Measurements from ENCODE around the gene TRAPPC10.

The TRAPPC10 gene

DNA sequence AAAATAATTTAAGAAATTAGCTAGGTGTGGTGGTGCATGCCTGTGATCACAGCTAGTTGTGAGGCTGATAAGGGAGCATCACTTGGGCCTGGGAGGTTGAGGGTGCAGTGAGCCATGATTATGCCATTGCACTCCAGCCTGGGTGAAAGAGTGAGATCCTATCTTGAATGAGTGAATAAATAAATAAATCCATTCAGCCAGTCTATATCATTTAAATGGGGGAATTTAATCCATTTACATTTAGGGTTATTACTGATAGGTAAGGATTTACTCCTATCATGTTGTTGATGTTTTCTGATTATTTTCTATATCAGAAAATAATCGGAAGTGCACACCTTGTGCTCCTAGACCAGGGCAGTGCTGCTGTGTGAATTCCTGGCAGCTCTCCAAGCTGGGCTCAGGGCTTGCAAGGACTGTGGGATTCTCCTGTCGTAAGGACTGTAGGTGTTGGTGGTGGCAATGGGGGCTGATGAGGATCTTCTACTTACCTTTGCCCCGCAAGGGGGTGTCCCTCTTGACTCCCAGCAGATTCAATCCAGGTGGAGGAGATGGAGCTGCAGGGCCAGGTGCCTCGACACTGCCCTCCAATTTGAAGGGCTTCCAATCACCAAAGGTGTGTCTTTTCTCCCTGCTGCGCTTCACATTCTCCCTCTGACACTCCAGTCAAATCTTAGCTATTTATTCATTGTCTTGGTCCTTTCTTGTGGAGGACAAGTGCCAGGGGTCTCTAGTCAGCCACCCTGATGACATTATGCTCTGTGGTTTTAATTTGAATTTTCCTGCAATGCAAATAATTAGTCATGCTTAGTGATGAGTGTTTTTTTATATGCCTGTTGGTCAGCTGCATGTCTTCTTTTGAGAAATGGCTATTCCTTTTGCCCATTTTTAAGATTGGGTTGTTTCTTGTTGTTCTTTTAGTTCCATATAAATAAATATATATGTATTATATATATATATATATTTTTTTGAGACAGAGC, 14.1 kb upstream of the TRAPPC10 start:
- H3K4me1 ChIP-seq (ENCODE audit: control insufficient read depth in 1 of 2, insufficient read depth in 1 of 2, low read depth in 1 of 2, low read length in 1 of 2): no peaks in the 10 kb centered on the region
- no peaks in the 10 kb centered on the region for H3K36me3 ChIP-seq
- no peak for TF ChIP-seq CTCF (IDR thresholded peaks at IDR 0.05)
- no peak overlapping the region for H3K27ac ChIP-seq
- H3K9me3 ChIP-seq: no peaks in the 10 kb centered on the region
- H3K4me3 ChIP-seq (ENCODE audit: low read depth in 1 of 2, low read length in 1 of 2): no peak overlapping the region
- no peaks in the 10 kb centered on the region for H3K27me3 ChIP-seq

GRCh38 chr21:44000360-44000759, 11.7 kb upstream of the TRAPPC10 start:
- Histone ChIP-seq H3K4me3 (ENCODE audit: low read depth in 1 of 2, low read length in 1 of 2) (no peak overlapping the region), H3K4me1 (ENCODE audit: control insufficient read depth in 1 of 2, insufficient read depth in 1 of 2, low read depth in 1 of 2, low read length in 1 of 2) (no peaks in the 10 kb centered on the region), H3K9me3 (no peaks in the 10 kb centered on the region), H3K27ac (no peak overlapping the region), H3K27me3 (no peaks in the 10 kb centered on the region), H3K36me3 (no peaks in the 10 kb centered on the region)
- TF ChIP-seq CTCF (IDR thresholded peaks at IDR 0.05): no peak

- Histone ChIP-seq H3K27me3 (no peaks in the 10 kb centered on the region), H3K27ac (no peak overlapping the region), H3K36me3 (no peaks in the 10 kb centered on the region), H3K9me3 (no peaks in the 10 kb centered on the region), H3K4me3 (ENCODE audit: low read depth in 1 of 2, low read length in 1 of 2) (no peak overlapping the region), H3K4me1 (ENCODE audit: control insufficient read depth in 1 of 2, insufficient read depth in 1 of 2, low read depth in 1 of 2, low read length in 1 of 2) (no peaks in the 10 kb centered on the region)
- no peak for TF ChIP-seq CTCF (IDR thresholded peaks at IDR 0.05)
Observed at GRCh38 chr21:44002511-44002910, 9.6 kb upstream of the TRAPPC10 start.

DNA sequence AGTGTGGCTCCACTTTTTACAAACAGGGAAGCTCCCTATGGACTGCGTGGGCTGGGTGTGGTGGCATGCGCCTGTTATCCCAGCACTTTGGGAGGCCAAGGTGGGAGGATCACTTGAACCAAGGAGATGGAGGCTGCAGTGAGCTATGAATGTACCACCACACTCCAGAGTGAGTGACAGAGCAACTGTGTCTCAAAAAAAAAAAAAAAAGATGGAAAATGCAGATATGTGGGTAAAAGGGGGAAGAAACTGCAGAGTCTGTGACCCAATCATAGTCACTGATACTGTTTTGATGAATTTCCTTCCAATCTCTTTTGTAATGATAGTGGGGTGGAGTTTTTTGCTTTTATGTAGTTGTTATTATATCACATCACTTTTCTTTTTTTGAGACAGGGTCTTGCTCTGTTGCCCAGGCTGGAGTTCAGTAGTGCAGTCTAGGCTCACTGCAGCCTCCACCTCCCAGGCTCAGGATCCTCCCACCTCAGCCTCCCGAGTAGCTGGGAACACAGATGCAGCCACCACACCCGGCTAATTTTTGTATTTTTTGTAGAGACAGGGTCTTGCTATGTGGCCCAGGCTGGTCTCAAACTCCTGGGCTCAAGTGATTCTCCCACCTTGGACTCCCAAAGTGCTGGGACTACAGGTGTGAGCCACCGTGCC, 8.7 kb upstream of the TRAPPC10 start:
- Histone ChIP-seq H3K9me3 (no peaks in the 10 kb centered on the region), H3K4me3 (ENCODE audit: low read depth in 1 of 2, low read length in 1 of 2) (no peak overlapping the region), H3K27me3 (no peaks in the 10 kb centered on the region), H3K27ac (no peak overlapping the region), H3K4me1 (ENCODE audit: control insufficient read depth in 1 of 2, insufficient read depth in 1 of 2, low read depth in 1 of 2, low read length in 1 of 2) (no peaks in the 10 kb centered on the region), H3K36me3 (no peaks in the 10 kb centered on the region)
- TF ChIP-seq CTCF (IDR thresholded peaks at IDR 0.05): no peak

DNA sequence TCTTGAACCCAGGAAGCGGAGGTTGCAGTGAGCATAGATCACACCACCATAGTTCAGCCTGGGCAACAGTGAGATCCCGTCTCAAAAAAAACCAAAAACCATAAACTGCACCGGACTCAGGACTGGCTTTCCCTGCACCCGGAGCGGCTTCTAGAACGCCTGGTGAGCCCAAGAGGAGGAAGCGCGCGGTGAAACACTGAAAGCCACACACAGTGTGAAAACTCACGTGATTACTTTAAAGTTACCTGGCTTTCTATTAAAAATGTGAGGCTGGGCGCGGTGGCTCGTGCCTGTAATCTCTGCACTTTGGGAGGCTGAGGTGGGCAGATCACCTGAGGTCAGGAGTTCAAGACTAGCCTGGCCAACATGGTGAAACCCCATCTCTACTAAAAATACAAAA, 7.0 kb upstream of the TRAPPC10 start:
- no peaks in the 10 kb centered on the region for H3K27me3 ChIP-seq
- H3K36me3 ChIP-seq: no peaks in the 10 kb centered on the region
- no peaks in the 10 kb centered on the region for H3K4me1 ChIP-seq (ENCODE audit: control insufficient read depth in 1 of 2, insufficient read depth in 1 of 2, low read depth in 1 of 2, low read length in 1 of 2)
- no peaks in the 10 kb centered on the region for H3K9me3 ChIP-seq
- no peak for TF ChIP-seq CTCF (IDR thresholded peaks at IDR 0.05)
- H3K27ac ChIP-seq: no peak overlapping the region
- H3K4me3 ChIP-seq (ENCODE audit: low read depth in 1 of 2, low read length in 1 of 2): no peak overlapping the region
